ENCODE measurements around the gene TNFRSF8.

GRCh38 chr1:12063141-12064072, at the start of gene TNFRSF8:
- TF ChIP-seq POLR2A (IDR thresholded peaks at IDR 0.05; ENCODE audit: low read length), result no peak
- no peak for TF ChIP-seq GATA1 (IDR thresholded peaks at IDR 0.05; ENCODE audit: low read depth, low read length)

Measured in erythroblast (primary cell).